Epithelial cell of esophagus (primary cell): ENCODE data around the gene NT5DC3.
"Not testable (repeated sequence)": the region's sequence is repeated elsewhere in the genome, so short reads cannot be mapped to it uniquely, and the experiment has no call there.

Experiments used
- DNase-seq: peaks from one replicate; pipeline ENCODE4 v3.0.0; 2010; ENCODE audit warnings: low read depth
- H3K4me3 ChIP-seq: 2 replicates; pipeline ENCODE4 v1.5.1; 2011; ENCODE audit warnings: mild to moderate bottlenecking, low read length, control low read depth
- CTCF ChIP-seq: IDR thresholded peaks from 2 replicates; pipeline ENCODE4 v1.5.1; 2011; ENCODE audit warnings: low read depth, mild to moderate bottlenecking, low read length, control low read depth, inconsistent platforms; ENCODE audit not compliant: insufficient read depth; ENCODE audit errors: missing control alignments

Gene NT5DC3

GRCh38 chr12:103811791-103812190 is 29.2 kb downstream of the NT5DC3 start:
- no peak overlapping the region for H3K4me3 ChIP-seq
- no peak for TF ChIP-seq CTCF
- DNase-seq = no peak

DNA sequence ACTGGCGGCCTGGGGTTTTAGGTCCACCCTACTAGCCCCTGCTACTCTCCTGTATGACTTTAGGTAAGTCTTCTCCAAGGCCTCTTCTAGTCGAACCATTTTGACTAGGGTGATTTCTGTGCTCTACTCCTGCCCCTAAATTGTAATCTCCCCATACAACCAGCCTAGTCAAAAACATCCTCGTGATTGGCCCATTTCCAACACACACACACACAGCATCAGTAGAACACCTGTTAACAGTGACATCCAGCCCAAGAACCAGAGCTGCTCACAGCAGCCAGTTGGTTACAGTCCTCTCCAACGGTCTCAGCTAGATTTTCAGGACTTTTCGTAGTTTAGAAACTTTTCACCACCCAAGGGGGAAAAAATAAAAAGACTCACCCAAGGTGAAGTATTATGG is 30.9 kb downstream of the NT5DC3 start:
- no peak for TF ChIP-seq CTCF
- no peak for DNase-seq
- H3K4me3 ChIP-seq = no peak overlapping the region

DNA sequence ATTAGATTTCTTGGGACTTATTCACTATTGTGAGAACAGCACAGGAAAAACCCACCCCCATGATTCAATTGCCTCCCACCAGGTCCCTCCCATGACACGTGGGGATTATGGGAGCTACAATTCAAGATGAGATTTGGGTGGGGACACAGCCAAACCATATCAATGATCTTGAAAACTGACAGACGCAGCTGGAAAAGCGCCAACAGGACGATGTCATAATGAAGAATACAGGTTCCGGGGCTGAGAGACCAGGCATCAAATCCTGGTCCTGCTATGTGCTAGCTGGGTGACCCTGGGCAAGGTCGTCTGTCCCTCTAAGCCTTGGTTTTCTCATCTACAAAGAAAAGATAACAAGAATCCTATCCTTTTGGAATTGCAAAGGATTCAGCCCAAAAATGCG is 31.4 kb downstream of the NT5DC3 start:
- DNase-seq, H3K4me3 ChIP-seq: not testable (repeated sequence)

GRCh38 chr12:103809154-103809553 is 31.9 kb downstream of the NT5DC3 start:
- H3K4me3 ChIP-seq = no peak overlapping the region
- DNase-seq = no peak
- TF ChIP-seq CTCF = no peak

DNA sequence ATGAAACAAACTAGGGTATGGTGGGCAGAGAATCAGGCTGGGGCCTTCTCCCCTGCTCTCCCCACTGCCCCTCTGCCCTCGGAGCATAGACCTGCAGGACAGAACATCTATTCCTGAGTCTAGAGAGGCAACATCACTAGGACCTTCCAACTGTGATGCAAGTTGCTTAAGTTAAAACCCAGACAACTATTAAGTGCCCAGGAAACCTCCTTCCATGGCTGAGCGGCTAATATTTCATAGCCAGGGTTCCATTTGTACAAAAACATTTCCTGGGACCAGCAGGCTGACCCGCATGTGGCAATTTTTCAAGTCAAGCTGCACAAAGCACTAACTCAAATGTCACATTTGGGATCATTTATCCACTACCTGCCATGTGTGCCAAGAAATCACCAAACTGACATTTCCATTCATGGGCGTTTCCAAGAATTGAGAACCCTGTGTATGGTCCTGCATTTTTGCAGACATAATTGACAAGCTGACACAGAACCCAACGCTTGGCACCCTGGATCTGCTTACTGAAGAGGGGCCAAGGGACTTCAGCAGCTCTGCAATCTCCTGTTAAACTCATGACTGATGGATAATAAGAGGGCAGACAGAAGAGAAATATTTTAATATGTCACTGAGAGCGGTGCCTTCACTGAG is 32.7 kb downstream of the NT5DC3 start:
- TF ChIP-seq CTCF = no peak
- no peak for DNase-seq

DNA sequence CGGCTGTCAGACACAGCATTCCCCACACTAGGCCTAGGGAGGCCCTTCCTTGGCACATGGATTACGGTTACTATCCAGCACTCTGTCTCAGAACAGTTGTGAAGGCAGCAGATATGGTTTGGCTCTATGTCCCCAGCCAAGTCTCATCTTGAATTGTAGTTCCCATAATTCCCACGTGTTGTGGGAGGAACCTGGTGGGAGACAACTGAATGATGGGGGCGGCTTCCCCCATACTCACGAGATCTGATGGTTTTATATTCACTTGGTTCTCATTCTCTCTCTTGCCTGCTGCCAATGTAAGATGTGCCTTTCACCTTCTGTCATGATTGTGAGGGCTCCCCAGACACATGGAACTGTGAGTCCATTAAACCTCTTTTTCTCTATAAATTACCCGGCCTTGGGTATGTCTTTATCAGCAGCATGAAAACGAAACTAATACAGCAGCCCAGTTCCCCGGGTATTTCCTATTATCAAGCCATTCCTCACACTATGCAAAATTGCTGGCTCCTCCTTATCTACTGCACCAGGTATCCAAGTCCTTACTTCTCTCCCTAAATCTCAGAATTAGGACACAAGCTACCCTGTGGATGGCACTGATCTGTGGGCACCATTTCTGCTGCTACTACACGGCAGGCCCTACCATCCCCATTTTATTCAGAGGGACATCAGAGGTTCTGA is 33.3 kb downstream of the NT5DC3 start:
- DNase-seq = no peak
- no peak overlapping the region for H3K4me3 ChIP-seq
- no peak for TF ChIP-seq CTCF

More for the DNA sequence above, 32.7 kb downstream of the NT5DC3 start:
- no peak overlapping the region for H3K4me3 ChIP-seq

DNA sequence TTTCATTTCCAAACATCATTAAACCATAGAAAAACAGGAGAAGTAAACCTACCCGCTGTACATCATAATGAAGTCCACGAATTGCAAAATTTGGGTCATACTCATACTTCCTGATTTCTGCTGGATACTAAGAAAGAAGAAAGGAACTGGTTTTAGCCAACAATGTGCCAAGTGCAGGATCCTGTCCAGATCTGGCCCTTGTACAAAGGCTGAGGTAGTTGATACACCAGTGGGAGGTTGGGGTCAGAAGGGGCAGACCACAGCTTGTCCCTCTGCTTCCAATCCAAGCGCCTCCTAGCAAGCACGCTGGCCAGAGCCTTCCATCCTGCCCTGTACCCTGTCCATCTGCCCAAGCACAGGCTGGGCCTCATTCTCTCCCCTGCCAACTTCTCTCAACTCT is 34.2 kb downstream of the NT5DC3 start:
- H3K4me3 ChIP-seq = no peak overlapping the region
- TF ChIP-seq CTCF = no peak
- no peak for DNase-seq
